WTC11 (cell line): ENCODE measurements around the gene SALL4. TPM values are rescaled to one million over a fixed set of nuclear protein-coding genes. Genes with fewer than 3 reads are reported as not detected.
A peak's percentile ranks its signal among the peaks of the same experiment; 100 is the strongest.

ENCODE experiments used
- ATAC-seq: fragments of 200-7000 bp; cut with Tn5 transposase; 2 replicates; pipeline ENCODE4 v1.10.0; 2021; ENCODE audit warnings: mild to moderate bottlenecking, moderate library complexity
- CTCF ChIA-PET: fragments of 300-600 bp; sonication (Branson Sonifier 250); formaldehyde crosslinking; loops from one replicate; lab custom pipeline; 2021; ENCODE audit warnings: antibody characterized with exemption; lab: Charles Lee
- POLR2A ChIA-PET: fragments of 350-600 bp; sonication (Branson Sonifier 250); formaldehyde crosslinking; loops from one replicate; lab custom pipeline; 2021; ENCODE audit warnings: antibody characterized with exemption; lab: Charles Lee
- DNase-seq: peaks from one replicate; pipeline ENCODE4 v3.0.0; 2021; ENCODE audit warnings: low spot score
- H3K27ac Mint-ChIP-seq: 2 replicates; pipeline ENCODE4 v1.8.0; 2021; ENCODE audit warnings: mixed read lengths
- H3K27me3 Mint-ChIP-seq: 2 replicates; pipeline ENCODE4 v1.8.0; 2021; ENCODE audit warnings: low read depth, mild to moderate bottlenecking, moderate library complexity, mixed read lengths
- H3K36me3 Mint-ChIP-seq: 2 replicates; pipeline ENCODE4 v1.8.0; 2021; ENCODE audit warnings: mixed read lengths
- H3K4me1 Mint-ChIP-seq: 2 replicates; pipeline ENCODE4 v1.8.0; 2022; ENCODE audit warnings: mixed read lengths
- H3K4me3 Mint-ChIP-seq: 2 replicates; pipeline ENCODE4 v1.8.0; 2021; ENCODE audit warnings: mild to moderate bottlenecking, moderate library complexity, mixed read lengths
- H3K9me3 Mint-ChIP-seq: 2 replicates; pipeline ENCODE4 v1.8.0; 2021; ENCODE audit warnings: mixed read lengths
- CBFB ChIP-seq: sonication (generic); formaldehyde crosslinking; IDR thresholded peaks from 2 replicates; pipeline ENCODE4 v1.8.1; 2022; ENCODE audit warnings: mild to moderate bottlenecking, low read depth, missing genetic modification reagents
- EMX1 ChIP-seq: fragments of 250-450 bp; sonication (Bioruptor Pico); IDR thresholded peaks from 2 replicates; pipeline ENCODE4 v1.8.0; 2021; ENCODE audit warnings: mild to moderate bottlenecking
- ETV6 ChIP-seq: sonication (generic); formaldehyde crosslinking; IDR thresholded peaks from 2 replicates; pipeline ENCODE4 v1.8.1; 2022; ENCODE audit warnings: mild to moderate bottlenecking, missing genetic modification reagents
- GABPB1 ChIP-seq: sonication (generic); formaldehyde crosslinking; IDR thresholded peaks from 2 replicates; pipeline ENCODE4 v1.8.1; 2023; ENCODE audit warnings: mild to moderate bottlenecking, missing genetic modification reagents
- GTF2I ChIP-seq: fragments of 250-450 bp; sonication (Bioruptor Pico); conservative IDR thresholded peaks from 2 replicates; pipeline ENCODE4 v1.4.0; 2021; ENCODE audit warnings: mild to moderate bottlenecking
- NFATC4 ChIP-seq: fragments of 250-450 bp; sonication (Bioruptor Pico); IDR thresholded peaks from 2 replicates; pipeline ENCODE4 v1.9.0; 2021; ENCODE audit warnings: mild to moderate bottlenecking
- NR3C1 ChIP-seq: sonication (generic); formaldehyde crosslinking; conservative IDR thresholded peaks from 2 replicates; pipeline ENCODE4 v1.8.1; 2023; ENCODE audit warnings: low read depth, mild to moderate bottlenecking, missing genetic modification reagents
- ZNF232 ChIP-seq: sonication (generic); formaldehyde crosslinking; IDR thresholded peaks from 2 replicates; pipeline ENCODE4 v1.8.0; 2022; ENCODE audit warnings: mild to moderate bottlenecking, missing genetic modification reagents
- total RNA-seq: library from RNA; stranded (reverse); gene quantifications from 3 replicates; pipeline ENCODE4 v1.2.3, GENCODE V29; 2021
- TF ChIP-seq, protein P1 (sequence below): sonication (generic); formaldehyde crosslinking; IDR thresholded peaks from 2 replicates; pipeline ENCODE4 v1.8.0; 2022; ENCODE audit warnings: mild to moderate bottlenecking, missing genetic modification reagents
- TF ChIP-seq, protein P2 (sequence below): sonication (generic); formaldehyde crosslinking; IDR thresholded peaks from 2 replicates; pipeline ENCODE4 v1.8.0; 2022; ENCODE audit warnings: mild to moderate bottlenecking, missing genetic modification reagents
- TF ChIP-seq, protein P3 (sequence below): sonication (generic); formaldehyde crosslinking; conservative IDR thresholded peaks from 2 replicates; pipeline ENCODE4 v1.8.1; 2023; ENCODE audit warnings: mild to moderate bottlenecking, low read depth, missing genetic modification reagents, moderate library complexity
- TF ChIP-seq, protein P4 (sequence below): sonication (generic); formaldehyde crosslinking; IDR thresholded peaks from 2 replicates; pipeline ENCODE4 v1.8.1; 2022; ENCODE audit warnings: mild to moderate bottlenecking, missing genetic modification reagents, moderate library complexity, borderline replicate concordance
- TF ChIP-seq, protein P5 (sequence below): sonication (generic); formaldehyde crosslinking; IDR thresholded peaks from 2 replicates; pipeline ENCODE4 v1.8.1; 2023; ENCODE audit warnings: mild to moderate bottlenecking, missing genetic modification reagents, moderate library complexity
- TF ChIP-seq, protein P6 (sequence below): sonication (generic); formaldehyde crosslinking; IDR thresholded peaks from 2 replicates; pipeline ENCODE4 v1.8.1; 2023; ENCODE audit warnings: mild to moderate bottlenecking, missing genetic modification reagents
- TF ChIP-seq, protein P7 (sequence below): fragments of 250-450 bp; sonication (Bioruptor Pico); conservative IDR thresholded peaks from 2 replicates; pipeline ENCODE4 v1.9.0; 2021; ENCODE audit warnings: mild to moderate bottlenecking
- TF ChIP-seq, protein P8 (sequence below): sonication (generic); formaldehyde crosslinking; conservative IDR thresholded peaks from 2 replicates; pipeline ENCODE4 v1.8.1; 2022; ENCODE audit warnings: mild to moderate bottlenecking, missing genetic modification reagents
- TF ChIP-seq, protein P9 (sequence below): sonication (generic); formaldehyde crosslinking; IDR thresholded peaks from 2 replicates; pipeline ENCODE4 v1.8.0; 2023; ENCODE audit warnings: missing genetic modification reagents

Gene SALL4
- total RNA-seq, 1 experiment from 2014 or later = 156 TPM

DNA sequence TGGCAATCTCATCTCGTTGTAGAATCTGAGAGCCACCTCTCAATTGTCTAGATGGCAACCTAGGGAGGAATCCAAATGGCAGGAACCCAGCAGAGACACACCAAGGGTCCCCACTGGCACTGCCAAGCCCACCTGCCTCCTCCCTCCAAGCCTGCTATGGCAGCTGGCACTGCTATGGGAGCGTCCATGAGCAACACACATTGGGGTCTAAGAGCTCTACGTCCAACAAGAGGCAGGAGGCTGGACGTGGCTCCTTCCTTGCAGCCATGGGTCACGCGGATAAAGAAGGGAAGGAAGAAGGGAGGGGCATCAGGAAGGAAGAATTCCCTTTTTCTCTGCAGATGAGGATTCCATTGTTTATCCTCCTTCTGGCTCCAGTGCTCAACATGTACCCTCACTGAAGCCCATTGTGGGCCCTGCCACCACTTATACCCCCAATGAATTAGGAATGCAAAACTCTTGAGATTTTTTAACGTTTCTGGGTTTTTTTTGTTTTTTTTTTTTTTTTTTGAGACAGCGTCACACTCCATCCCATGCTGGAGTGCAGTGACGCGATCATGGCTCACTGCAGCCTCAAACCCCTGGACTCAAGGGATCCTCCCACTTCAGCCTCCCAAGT is 51.4 kb downstream of the SALL4 start (continued):
- TF ChIP-seq, protein P1, sequence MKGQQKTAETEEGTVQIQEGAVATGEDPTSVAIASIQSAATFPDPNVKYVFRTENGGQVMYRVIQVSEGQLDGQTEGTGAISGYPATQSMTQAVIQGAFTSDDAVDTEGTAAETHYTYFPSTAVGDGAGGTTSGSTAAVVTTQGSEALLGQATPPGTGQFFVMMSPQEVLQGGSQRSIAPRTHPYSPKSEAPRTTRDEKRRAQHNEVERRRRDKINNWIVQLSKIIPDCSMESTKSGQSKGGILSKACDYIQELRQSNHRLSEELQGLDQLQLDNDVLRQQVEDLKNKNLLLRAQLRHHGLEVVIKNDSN (CRISPR knock-in tag) = no peak
- no peak for TF ChIP-seq CBFB (CRISPR knock-in tag)
- TF ChIP-seq, protein P2, sequence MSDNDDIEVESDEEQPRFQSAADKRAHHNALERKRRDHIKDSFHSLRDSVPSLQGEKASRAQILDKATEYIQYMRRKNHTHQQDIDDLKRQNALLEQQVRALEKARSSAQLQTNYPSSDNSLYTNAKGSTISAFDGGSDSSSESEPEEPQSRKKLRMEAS (CRISPR knock-in tag) = no peak
- TF ChIP-seq, protein P3, sequence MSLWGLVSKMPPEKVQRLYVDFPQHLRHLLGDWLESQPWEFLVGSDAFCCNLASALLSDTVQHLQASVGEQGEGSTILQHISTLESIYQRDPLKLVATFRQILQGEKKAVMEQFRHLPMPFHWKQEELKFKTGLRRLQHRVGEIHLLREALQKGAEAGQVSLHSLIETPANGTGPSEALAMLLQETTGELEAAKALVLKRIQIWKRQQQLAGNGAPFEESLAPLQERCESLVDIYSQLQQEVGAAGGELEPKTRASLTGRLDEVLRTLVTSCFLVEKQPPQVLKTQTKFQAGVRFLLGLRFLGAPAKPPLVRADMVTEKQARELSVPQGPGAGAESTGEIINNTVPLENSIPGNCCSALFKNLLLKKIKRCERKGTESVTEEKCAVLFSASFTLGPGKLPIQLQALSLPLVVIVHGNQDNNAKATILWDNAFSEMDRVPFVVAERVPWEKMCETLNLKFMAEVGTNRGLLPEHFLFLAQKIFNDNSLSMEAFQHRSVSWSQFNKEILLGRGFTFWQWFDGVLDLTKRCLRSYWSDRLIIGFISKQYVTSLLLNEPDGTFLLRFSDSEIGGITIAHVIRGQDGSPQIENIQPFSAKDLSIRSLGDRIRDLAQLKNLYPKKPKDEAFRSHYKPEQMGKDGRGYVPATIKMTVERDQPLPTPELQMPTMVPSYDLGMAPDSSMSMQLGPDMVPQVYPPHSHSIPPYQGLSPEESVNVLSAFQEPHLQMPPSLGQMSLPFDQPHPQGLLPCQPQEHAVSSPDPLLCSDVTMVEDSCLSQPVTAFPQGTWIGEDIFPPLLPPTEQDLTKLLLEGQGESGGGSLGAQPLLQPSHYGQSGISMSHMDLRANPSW = no peak
- TF ChIP-seq ZNF232 (CRISPR knock-in tag) = no peak

DNA sequence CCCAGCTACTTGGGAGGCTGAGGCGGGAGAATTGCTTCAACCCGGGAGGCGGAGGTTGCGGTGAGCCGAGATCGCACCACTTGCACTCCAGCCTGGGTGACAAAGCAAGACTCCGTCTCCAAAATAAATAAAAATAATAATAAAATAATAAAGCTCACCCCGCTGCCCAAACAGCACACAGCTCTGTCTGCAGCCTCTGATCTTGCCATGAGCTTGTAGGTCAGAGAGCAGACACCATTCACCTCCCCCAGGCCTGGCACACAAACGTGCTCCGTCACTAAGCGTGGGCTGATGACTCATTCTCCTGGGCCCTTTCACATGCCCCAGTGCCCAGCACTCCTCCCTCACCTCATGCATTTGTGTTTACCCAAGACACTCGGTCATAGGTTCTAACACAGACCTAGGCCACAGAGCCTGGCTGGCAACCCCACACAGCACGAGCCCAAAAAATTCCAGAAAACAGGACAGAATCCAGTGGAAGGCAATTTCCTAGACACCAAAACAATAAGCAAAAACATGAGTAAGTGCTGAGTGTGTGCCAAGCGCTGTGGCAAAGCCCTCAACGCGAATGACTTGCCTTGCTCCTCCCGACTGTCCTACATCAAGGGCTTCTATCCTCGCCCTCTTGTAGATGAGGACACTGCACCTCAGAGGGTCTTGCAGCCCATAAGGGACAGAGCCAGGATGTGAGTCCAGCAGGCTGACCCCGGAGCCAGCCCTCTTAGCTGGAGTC is 52.1 kb downstream of the SALL4 start:
- H3K4me3 Mint-ChIP-seq = no peak overlapping the region
- no peak for DNase-seq
- POLR2A ChIA-PET = interaction anchor here (0.5 kb wide), 1 partner anchor 24 kb away, joined by 3 read pairs; no protein-coding TSS in a partner anchor

DNA sequence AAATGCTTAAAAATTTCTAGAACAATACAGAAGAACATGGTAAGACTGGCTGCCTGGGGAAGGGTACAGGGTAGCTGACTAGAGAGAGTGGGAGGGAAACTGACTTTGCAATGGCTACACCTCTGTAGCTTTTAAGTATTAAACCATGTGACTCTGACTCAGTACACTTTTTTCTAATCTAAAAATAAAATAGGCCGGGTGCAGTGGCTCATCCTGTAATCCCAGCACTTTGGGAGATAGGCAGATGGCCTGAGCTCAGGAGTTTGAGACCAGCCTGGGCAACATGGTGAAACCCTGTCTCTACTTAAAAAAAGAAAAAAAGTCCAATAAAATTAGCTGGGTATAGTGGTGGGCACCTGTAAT is 52.7 kb downstream of the SALL4 start:
- CTCF ChIA-PET = interaction anchor here (1.1 kb wide), 1 partner anchor 49 kb away, joined by 3 read pairs; no protein-coding TSS in a partner anchor
- 0 out of 2 replicates have a peak, but pooled peaks cover 3% of the 10 kb centered on the region for H3K4me1 Mint-ChIP-seq
- no peak overlapping the region for H3K4me3 Mint-ChIP-seq
- no peaks in the 10 kb centered on the region for H3K36me3 Mint-ChIP-seq
- peaks cover 5% of the 10 kb centered on the region for H3K9me3 Mint-ChIP-seq
- POLR2A ChIA-PET = no interaction called here
- H3K27ac Mint-ChIP-seq = no peak overlapping the region
- H3K27me3 Mint-ChIP-seq = no peaks in the 10 kb centered on the region
- ATAC-seq (no peak), DNase-seq (no peak)
- TF ChIP-seq, protein P4, sequence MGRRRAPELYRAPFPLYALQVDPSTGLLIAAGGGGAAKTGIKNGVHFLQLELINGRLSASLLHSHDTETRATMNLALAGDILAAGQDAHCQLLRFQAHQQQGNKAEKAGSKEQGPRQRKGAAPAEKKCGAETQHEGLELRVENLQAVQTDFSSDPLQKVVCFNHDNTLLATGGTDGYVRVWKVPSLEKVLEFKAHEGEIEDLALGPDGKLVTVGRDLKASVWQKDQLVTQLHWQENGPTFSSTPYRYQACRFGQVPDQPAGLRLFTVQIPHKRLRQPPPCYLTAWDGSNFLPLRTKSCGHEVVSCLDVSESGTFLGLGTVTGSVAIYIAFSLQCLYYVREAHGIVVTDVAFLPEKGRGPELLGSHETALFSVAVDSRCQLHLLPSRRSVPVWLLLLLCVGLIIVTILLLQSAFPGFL (CRISPR knock-in tag) = no peak
- TF ChIP-seq, protein P5, sequence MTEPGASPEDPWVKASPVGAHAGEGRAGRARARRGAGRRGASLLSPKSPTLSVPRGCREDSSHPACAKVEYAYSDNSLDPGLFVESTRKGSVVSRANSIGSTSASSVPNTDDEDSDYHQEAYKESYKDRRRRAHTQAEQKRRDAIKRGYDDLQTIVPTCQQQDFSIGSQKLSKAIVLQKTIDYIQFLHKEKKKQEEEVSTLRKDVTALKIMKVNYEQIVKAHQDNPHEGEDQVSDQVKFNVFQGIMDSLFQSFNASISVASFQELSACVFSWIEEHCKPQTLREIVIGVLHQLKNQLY (CRISPR knock-in tag) = no peak
- TF ChIP-seq, protein P6, sequence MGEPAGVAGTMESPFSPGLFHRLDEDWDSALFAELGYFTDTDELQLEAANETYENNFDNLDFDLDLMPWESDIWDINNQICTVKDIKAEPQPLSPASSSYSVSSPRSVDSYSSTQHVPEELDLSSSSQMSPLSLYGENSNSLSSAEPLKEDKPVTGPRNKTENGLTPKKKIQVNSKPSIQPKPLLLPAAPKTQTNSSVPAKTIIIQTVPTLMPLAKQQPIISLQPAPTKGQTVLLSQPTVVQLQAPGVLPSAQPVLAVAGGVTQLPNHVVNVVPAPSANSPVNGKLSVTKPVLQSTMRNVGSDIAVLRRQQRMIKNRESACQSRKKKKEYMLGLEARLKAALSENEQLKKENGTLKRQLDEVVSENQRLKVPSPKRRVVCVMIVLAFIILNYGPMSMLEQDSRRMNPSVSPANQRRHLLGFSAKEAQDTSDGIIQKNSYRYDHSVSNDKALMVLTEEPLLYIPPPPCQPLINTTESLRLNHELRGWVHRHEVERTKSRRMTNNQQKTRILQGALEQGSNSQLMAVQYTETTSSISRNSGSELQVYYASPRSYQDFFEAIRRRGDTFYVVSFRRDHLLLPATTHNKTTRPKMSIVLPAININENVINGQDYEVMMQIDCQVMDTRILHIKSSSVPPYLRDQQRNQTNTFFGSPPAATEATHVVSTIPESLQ (CRISPR knock-in tag) = no peak
- TF ChIP-seq NR3C1 (CRISPR knock-in tag) (no peak), NFATC4 (CRISPR knock-in tag) (no peak)

More for the DNA sequence above, 52.1 kb downstream of the SALL4 start:
- CTCF ChIA-PET = interaction anchor here (0.8 to 1.1 kb wide), 2 partner anchors 18 to 49 kb away, joined by 3 read pairs; partner anchors contain the start of gene ATP9A
- peak overlapping the region; percentile 46 for H3K27ac Mint-ChIP-seq
- H3K9me3 Mint-ChIP-seq = peaks cover 5% of the 10 kb centered on the region
- TF ChIP-seq GTF2I (CRISPR knock-in tag) = no peak
- TF ChIP-seq, protein P7, sequence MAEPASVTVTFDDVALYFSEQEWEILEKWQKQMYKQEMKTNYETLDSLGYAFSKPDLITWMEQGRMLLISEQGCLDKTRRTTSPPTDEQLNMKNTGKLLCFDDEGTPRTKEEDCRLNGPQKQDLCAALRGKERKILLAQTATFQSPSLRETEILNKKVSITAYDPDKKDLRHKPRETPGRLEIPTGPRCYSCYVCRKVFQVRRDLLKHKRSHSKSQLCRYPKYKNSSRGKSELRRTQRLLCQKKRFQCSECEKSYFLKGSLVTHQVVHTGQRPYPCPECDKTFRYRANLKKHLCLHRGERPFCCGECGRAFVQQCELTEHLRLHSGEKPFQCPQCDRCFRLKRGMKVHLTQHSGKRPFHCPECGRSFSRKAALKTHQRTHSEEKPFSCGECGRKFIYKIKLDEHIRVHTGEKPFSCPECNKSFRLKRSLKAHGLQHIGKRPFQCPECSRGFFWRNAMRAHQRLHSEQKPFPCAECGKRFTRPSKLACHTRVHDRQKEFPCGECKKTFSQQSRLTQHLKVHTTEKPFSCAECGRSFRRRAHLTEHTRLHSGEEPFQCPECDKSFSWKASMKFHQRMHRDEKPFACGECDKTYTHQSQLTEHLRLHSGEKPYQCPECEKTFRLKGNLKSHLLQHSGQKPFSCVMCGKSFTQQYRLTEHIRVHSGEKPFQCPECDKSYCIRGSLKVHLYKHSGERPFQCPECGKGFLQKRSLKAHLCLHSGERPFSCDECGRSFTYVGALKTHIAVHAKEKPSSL (CRISPR knock-in tag) = no peak
- TF ChIP-seq, protein P8, sequence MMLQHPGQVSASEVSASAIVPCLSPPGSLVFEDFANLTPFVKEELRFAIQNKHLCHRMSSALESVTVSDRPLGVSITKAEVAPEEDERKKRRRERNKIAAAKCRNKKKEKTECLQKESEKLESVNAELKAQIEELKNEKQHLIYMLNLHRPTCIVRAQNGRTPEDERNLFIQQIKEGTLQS = no peak
- no peak for TF ChIP-seq ETV6 (CRISPR knock-in tag)
- peak; percentile 63; the same call in 1 of the 2 replicates for TF ChIP-seq GABPB1 (CRISPR knock-in tag)
- no peak for TF ChIP-seq EMX1
- TF ChIP-seq, protein P9, sequence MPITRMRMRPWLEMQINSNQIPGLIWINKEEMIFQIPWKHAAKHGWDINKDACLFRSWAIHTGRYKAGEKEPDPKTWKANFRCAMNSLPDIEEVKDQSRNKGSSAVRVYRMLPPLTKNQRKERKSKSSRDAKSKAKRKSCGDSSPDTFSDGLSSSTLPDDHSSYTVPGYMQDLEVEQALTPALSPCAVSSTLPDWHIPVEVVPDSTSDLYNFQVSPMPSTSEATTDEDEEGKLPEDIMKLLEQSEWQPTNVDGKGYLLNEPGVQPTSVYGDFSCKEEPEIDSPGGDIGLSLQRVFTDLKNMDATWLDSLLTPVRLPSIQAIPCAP = no peak
- no peaks in the 10 kb centered on the region for H3K36me3 Mint-ChIP-seq
- no peak for ATAC-seq
- H3K27me3 Mint-ChIP-seq = no peaks in the 10 kb centered on the region
- H3K4me1 Mint-ChIP-seq = 0 out of 2 replicates have a peak, but pooled peaks cover 3% of the 10 kb centered on the region
